Measurements from ENCODE around the gene CDH26.

CDH26 gene

GRCh38 chr20:59985164-59985563, 26.9 kb downstream of the CDH26 start:
- H3K27ac ChIP-seq (ENCODE audit: low read length), result no peak overlapping the region

GRCh38 chr20:59985864-59986263, 27.6 kb downstream of the CDH26 start:
- H3K36me3 ChIP-seq (ENCODE audit: insufficient read depth, low read length), result no peaks in the 10 kb centered on the region
- DNase-seq, result peak; percentile 44

More at GRCh38 chr20:59985164-59985563, 26.9 kb downstream of the CDH26 start:
- H3K4me3 ChIP-seq (ENCODE audit: low read depth in 1 of 2, low read length in 2 of 2), result no peak overlapping the region
- no peak overlapping the region for H3K9ac ChIP-seq (ENCODE audit: low read depth, low read length)
- H3K36me3 ChIP-seq (ENCODE audit: insufficient read depth, low read length), result no peaks in the 10 kb centered on the region
- no peaks in the 10 kb centered on the region for H3K9me3 ChIP-seq (ENCODE audit: insufficient read depth, low read length, severe bottlenecking)
- no peak for TF ChIP-seq CTCF (IDR thresholded peaks at IDR 0.05; ENCODE audit: borderline replicate concordance, extremely low read depth, low read length, poor library complexity, severe bottlenecking)
- TF ChIP-seq EZH2 (IDR thresholded peaks at IDR 0.05; ENCODE audit: borderline replicate concordance, low read depth, low read length, severe bottlenecking), result no peak
- no peaks in the 10 kb centered on the region for H3K27me3 ChIP-seq (ENCODE audit: insufficient read depth, low read length, poor library complexity)
- ATAC-seq (ENCODE audit: insufficient read depth, low read depth) (no peak), DNase-seq (no peak)
- H4K20me1 ChIP-seq (ENCODE audit: insufficient read depth, low read length), result no peaks in the 10 kb centered on the region
- H2AFZ ChIP-seq (ENCODE audit: low read depth, low read length), result no peak overlapping the region
- no peaks in the 10 kb centered on the region for H3K79me2 ChIP-seq (ENCODE audit: insufficient read depth, low read length)
- no peak overlapping the region for H3K4me2 ChIP-seq (ENCODE audit: insufficient read depth, low read length)
- H3K4me1 ChIP-seq (ENCODE audit: insufficient read depth, low read length), result 0 out of 2 replicates have a peak, but pooled peaks cover 6% of the 10 kb centered on the region

GRCh38 chr20:59987135-59987534, 28.9 kb downstream of the CDH26 start:
- H3K36me3 ChIP-seq (ENCODE audit: insufficient read depth, low read length), result no peaks in the 10 kb centered on the region
- H3K27me3 ChIP-seq (ENCODE audit: insufficient read depth, low read length, poor library complexity), result no peaks in the 10 kb centered on the region
- 0 out of 2 replicates have a peak, but pooled peaks cover 6% of the 10 kb centered on the region for H3K4me1 ChIP-seq (ENCODE audit: insufficient read depth, low read length)
- no peak for ATAC-seq (ENCODE audit: insufficient read depth, low read depth)
- no peak overlapping the region for H3K4me2 ChIP-seq (ENCODE audit: insufficient read depth, low read length)
- no peaks in the 10 kb centered on the region for H3K79me2 ChIP-seq (ENCODE audit: insufficient read depth, low read length)
- H3K9me3 ChIP-seq (ENCODE audit: insufficient read depth, low read length, severe bottlenecking), result no peaks in the 10 kb centered on the region
- H3K9ac ChIP-seq (ENCODE audit: low read depth, low read length), result no peak overlapping the region
- DNase-seq, result no peak
- no peak overlapping the region for H3K4me3 ChIP-seq (ENCODE audit: low read depth in 1 of 2, low read length in 2 of 2)
- H4K20me1 ChIP-seq (ENCODE audit: insufficient read depth, low read length), result no peaks in the 10 kb centered on the region
- no peak overlapping the region for H2AFZ ChIP-seq (ENCODE audit: low read depth, low read length)
- TF ChIP-seq EZH2 (IDR thresholded peaks at IDR 0.05; ENCODE audit: borderline replicate concordance, low read depth, low read length, severe bottlenecking) (no peak), CTCF (IDR thresholded peaks at IDR 0.05; ENCODE audit: borderline replicate concordance, extremely low read depth, low read length, poor library complexity, severe bottlenecking) (no peak)
- no peak overlapping the region for H3K27ac ChIP-seq (ENCODE audit: low read length)

More at GRCh38 chr20:59985864-59986263, 27.6 kb downstream of the CDH26 start:
- no peak overlapping the region for H3K4me2 ChIP-seq (ENCODE audit: insufficient read depth, low read length)
- 0 out of 2 replicates have a peak, but pooled peaks cover 6% of the 10 kb centered on the region for H3K4me1 ChIP-seq (ENCODE audit: insufficient read depth, low read length)
- no peak overlapping the region for H3K4me3 ChIP-seq (ENCODE audit: low read depth in 1 of 2, low read length in 2 of 2)
- H3K9ac ChIP-seq (ENCODE audit: low read depth, low read length), result no peak overlapping the region
- H3K27me3 ChIP-seq (ENCODE audit: insufficient read depth, low read length, poor library complexity), result no peaks in the 10 kb centered on the region
- H3K9me3 ChIP-seq (ENCODE audit: insufficient read depth, low read length, severe bottlenecking), result no peaks in the 10 kb centered on the region
- H3K79me2 ChIP-seq (ENCODE audit: insufficient read depth, low read length), result no peaks in the 10 kb centered on the region
- no peak overlapping the region for H3K27ac ChIP-seq (ENCODE audit: low read length)
- ATAC-seq (ENCODE audit: insufficient read depth, low read depth), result peak; percentile 80
- no peaks in the 10 kb centered on the region for H4K20me1 ChIP-seq (ENCODE audit: insufficient read depth, low read length)
- H2AFZ ChIP-seq (ENCODE audit: low read depth, low read length), result no peak overlapping the region
- TF ChIP-seq EZH2 (IDR thresholded peaks at IDR 0.05; ENCODE audit: borderline replicate concordance, low read depth, low read length, severe bottlenecking) (no peak), CTCF (IDR thresholded peaks at IDR 0.05; ENCODE audit: borderline replicate concordance, extremely low read depth, low read length, poor library complexity, severe bottlenecking) (peak; percentile 74)

Measured in DND-41 (cell line).